Activated CD4-positive, CD25-positive, alpha-beta regulatory T cell treated with anti-CD3 and anti-CD28 coated beads, Interleukin-2, amount 50 U/mL, for 72 hours (primary cell): ENCODE measurements around the gene MED12L.

Experiments used
- DNase-seq: peaks from one replicate; pipeline ENCODE4 v3.0.0; 2021

The MED12L gene

GRCh38 chr3:151477591-151478334, 392.3 kb downstream of the MED12L start:
- no peak for DNase-seq

GRCh38 chr3:151478335-151478697, 392.9 kb downstream of the MED12L start:
- no peak for DNase-seq

GRCh38 chr3:151479452-151479851, 394.0 kb downstream of the MED12L start:
- no peak for DNase-seq

- no peak for DNase-seq
These were observed 395.0 kb downstream of the MED12L start for GRCh38 chr3:151480492-151480891.

- DNase-seq: no peak
These were observed 398.0 kb downstream of the MED12L start for GRCh38 chr3:151483488-151483887.

- no peak for DNase-seq
These were observed 398.6 kb downstream of the MED12L start for GRCh38 chr3:151483961-151484520.
